Stimulated activated CD4-positive, alpha-beta T cell treated with anti-CD3 and anti-CD28 coated beads, Interleukin-12 subunit alpha, Interleukin-12 subunit beta, amount 100 ng/mL, for 4 hours (primary cell): ENCODE data around the gene TRIM32.
"Not testable (repeated sequence)": the region's sequence is repeated elsewhere in the genome, so short reads cannot be mapped to it uniquely, and the experiment has no call there.

Source experiments
- DNase-seq: peaks from one replicate; pipeline ENCODE4 v3.0.0-alpha.2; 2020

Gene TRIM32

GRCh38 chr9:116674210-116674980 is 12.7 kb upstream of the TRIM32 start:
- no peak for DNase-seq

DNA sequence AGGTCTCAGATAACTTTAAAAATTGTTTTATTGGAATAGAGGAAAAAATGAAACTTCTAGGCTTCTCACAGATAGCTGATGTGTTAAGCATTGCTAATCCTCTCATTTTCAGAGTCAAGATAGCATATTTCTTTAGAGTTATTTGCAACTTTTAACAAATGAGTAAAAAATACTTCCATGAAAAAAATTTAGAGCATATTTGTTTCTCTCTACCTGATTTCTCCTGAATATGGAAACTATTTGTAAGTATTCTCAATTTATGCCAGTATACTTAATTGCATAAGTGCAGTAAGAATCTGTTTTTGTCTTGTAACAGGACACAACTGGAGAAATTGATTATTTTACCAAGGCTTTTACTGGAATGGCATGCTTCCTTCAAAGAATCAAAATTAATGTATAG is 3.6 kb upstream of the TRIM32 start:
- DNase-seq, result no peak

DNA sequence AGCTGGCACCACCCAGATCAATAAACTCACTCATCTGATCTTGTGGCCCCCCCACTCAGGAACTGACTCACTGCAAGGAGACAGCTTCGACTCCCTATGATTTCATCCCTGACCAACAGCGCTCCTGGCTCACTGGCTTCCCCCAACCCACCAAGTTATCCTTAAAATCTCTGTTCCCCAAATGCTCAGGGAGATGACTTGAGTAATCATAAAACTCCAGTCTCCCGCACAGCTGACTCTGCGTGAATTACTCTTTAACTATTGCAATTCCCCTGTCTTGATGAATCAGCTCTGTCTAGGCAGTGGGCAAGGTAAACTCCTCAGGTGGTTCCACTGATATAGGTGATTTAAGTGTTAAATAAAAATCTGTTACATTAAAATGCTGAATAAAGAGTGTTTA is 1.9 kb upstream of the TRIM32 start:
- no peak for DNase-seq

GRCh38 chr9:116686135-116686534 is 970 bp upstream of the TRIM32 start:
- DNase-seq, result no peak

DNA sequence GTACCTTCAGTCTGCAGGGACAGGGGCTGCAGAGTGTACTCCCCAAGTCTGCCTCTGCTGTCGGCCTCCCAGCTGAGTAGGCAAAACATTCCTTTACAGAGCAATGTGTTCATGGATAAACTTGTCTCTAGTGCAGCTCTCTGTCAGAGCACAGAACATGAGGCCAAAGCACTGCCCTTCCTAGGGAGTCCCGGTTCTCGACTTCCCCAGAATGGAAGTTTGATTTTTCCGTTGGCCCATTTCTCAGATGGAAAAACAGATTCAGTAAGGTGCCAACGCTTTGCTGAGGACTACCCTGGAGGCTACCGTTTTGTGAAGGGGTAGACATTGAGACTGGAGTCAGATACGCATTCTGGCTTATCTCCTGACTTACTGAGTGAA is 422 bp upstream of the TRIM32 start:
- DNase-seq, result no peak

DNA sequence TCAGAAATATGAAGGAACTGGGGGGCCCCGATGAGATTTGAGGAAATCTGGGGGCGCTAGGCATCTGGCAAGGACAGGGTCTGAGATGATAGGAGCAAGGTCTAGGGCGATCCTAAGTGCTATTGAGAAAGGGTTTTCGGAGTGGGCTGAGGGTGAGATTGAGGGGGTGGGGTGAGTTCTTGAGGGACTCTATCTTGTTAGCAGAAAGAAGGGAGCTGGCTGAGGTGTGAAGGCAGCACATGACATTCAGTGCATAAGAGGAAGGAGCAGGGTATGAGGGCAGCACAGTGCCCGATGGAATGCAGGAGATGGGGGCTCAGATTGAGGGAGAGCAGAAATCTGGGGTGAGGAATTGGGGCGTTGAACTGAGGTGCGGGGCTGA is 640 bp downstream of the TRIM32 start:
- DNase-seq, result no peak

GRCh38 chr9:116688806-116689485 is 1.8 kb downstream of the TRIM32 start:
- DNase-seq, result no peak

DNA sequence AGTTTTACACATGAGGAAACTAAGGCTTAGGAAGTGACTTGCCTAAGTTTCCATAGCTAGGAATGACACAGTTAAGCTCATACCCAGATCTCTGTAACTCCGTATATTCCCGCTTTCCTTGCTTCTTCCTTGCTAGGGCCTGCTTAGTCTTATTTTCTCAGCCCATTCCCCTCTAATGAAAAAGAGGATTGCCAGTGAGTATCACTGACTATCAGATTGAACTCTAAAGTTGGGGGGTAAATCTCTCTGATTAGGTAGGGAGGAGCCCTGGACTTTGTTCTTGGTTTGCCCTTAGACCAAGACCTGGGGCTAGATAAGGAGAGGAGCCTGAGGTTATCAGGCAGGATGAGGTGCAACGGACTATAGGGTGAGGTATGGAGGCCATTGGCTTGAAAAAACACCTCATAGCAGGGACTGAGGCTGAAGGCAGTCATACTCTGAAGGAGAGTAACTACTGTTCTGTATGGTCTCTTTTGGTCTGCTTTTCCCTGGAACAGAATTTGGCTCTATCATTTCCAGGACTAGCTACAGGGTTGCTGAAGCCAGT is 2.5 kb downstream of the TRIM32 start:
- DNase-seq, result no peak

DNA sequence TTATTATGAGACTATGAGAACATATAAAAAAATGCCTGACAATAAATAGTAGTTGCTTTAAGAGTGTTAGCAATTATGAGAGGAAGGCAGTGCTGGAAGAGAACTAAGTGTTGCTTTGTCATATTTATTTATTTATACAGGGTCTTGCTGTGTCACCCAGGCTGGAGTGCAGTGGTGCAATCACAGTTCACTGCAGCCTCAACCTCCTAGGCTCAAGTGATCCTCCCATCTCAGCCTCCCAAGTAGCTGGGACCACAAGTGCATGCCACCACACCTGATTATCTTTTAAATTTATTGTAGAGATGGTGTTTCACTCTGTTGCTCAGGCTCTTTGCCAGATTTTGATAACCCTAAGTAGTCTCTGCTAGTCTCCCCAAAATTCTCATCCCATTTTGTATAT is 3.7 kb downstream of the TRIM32 start:
- not testable (repeated sequence) for DNase-seq

- DNase-seq, result no peak
These were observed 4.5 kb downstream of the TRIM32 start for GRCh38 chr9:116691607-116692006.

DNA sequence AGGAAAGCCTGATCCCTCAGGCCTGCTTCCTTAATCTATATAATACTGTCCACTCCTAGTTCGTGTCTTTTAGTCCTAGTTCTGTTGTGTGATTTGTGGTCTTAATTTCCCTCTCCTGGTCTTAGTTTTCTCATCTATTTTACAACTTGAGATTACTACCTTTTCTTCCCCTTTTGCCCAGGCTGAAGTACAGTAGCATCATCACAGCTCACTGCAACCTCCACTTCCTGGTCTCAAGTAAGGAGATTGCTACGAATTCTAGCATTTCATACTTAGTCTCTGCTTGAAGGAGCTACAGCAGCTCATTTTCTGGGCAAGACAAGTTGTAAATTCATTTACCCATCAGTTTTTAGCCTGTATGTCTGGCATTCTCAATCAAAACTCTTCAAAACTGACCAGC is 5.5 kb downstream of the TRIM32 start:
- no peak for DNase-seq

DNA sequence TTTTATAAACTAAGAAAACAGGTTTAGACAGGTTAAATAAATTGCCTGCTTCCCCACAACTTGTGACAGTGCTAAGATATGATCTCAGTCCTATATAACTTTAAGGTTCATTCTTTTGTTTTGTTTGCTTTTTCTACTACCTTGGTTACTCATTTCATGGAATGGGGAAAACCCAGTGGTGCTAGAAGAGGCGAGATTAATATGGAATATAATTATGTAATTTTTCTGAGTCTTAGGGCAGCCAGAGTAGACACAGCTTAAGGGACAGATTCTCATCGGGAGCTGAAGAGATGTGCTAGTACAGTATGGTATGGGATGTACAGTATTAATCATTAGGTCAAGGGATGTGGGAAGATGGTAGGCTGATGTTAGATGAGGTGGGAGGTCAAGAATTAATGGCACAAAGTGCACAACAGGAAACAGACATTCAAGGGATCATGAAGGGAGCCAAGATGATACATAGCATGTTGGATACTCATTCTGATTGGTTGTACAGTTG is 6.2 kb downstream of the TRIM32 start:
- no peak for DNase-seq

DNA sequence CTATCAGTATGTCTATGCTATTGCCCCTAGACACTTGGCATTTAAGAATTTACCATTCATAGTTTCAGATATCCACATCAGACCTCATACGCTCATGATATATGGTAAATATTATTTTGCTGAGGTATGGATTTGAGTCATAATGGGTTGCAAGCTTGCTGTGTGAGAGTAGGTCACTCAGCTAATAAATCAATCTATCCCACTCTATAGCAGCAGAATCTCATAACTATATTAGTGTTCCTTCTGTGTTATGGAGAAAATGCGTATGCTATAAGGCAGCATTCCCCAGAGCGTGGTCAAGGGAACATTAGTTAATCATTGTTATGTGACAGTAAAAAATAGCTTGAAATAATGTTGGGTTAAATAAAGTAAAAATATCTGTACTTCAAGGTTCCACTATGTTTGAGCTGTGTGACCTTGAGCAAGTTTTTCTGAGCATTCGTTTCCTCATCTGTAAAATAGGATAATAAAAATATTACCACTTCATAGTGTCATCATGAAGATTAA is 7.7 kb downstream of the TRIM32 start:
- no peak for DNase-seq

- no peak for DNase-seq
These were observed 8.3 kb downstream of the TRIM32 start for GRCh38 chr9:116695438-116695837.

GRCh38 chr9:116697362-116697761 is 10.3 kb downstream of the TRIM32 start:
- DNase-seq, result no peak

GRCh38 chr9:116697887-116698286 is 10.8 kb downstream of the TRIM32 start:
- no peak for DNase-seq

GRCh38 chr9:116700279-116700678 is 13.2 kb downstream of the TRIM32 start:
- no peak for DNase-seq

- DNase-seq, result no peak
These were observed 14.1 kb downstream of the TRIM32 start for GRCh38 chr9:116700882-116701865.

DNA sequence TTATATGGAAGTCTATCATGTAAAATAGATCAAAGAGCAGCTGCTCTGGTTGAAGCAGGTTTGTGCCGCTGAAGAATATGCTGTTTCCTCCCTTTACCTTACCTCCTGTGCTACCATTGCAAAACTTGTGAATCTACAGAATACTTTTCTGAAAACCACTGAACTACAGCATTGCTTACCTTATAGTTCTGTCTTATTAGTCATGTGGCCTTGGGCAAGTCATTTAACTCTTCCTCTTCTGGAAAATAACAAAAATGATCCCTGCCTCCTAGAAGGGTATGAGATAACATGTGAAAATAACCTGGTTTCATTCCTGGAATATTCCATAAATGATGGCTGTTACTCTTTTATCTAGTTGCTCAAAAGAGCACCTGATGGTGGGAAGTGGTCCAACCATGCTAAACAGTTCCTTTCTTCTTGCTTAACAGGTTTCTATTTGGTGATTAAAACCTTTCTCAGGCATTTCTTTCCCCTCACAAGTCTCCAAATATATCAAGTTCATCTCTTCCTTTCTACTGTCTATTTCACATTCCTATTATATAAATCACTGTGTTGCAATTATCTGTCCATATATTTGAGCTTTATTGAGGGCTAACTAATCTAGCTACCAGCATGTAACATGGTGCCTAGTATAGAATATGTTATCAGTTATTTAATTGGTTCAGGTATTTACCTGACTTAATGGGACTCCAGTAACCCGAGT is 15.0 kb downstream of the TRIM32 start:
- no peak for DNase-seq

GRCh38 chr9:116703634-116704033 is 16.5 kb downstream of the TRIM32 start:
- DNase-seq, result no peak

GRCh38 chr9:116704470-116704869 is 17.4 kb downstream of the TRIM32 start:
- DNase-seq, result no peak

DNA sequence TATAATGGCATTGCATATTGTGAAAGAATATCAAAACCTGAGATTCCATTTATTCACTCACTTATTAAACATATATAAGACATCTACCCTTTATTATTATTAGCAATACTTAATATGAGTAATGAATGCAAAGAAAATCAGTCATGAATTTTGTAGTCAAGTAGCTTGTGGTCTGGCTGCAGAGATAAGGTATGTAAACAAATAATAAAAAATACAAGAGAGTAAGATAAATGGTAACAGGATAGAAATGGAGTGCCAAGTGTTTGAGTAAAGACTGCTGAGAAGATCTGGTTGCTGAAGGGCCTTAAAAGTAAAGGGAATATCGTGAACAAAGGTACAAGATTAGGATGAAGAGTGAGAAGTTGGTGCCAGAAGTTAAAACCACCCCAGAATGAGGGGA is 18.4 kb downstream of the TRIM32 start:
- DNase-seq, result no peak
